Neural crest cell (in vitro differentiated cells): ENCODE results near the gene DAB2IP. TPM values are rescaled to one million over a fixed set of nuclear protein-coding genes. Genes with fewer than 3 reads are reported as not detected.
A peak's percentile ranks its signal among the peaks of the same experiment; 100 is the strongest.

Source experiments
- DNase-seq: peaks from one replicate; pipeline ENCODE4 v3.0.0; 2021; ENCODE audit warnings: low read depth, mixed read lengths, low spot score
- H3K27ac Mint-ChIP-seq: one replicate; pipeline ENCODE4 v1.8.0; 2021; ENCODE audit warnings: mild to moderate bottlenecking, mixed read lengths; ENCODE audit not compliant: unreplicated experiment
- H3K27me3 Mint-ChIP-seq: 2 replicates; pipeline ENCODE4 v1.8.0; 2021; ENCODE audit warnings: low read depth, mild to moderate bottlenecking, mixed read lengths
- H3K36me3 Mint-ChIP-seq: 2 replicates; pipeline ENCODE4 v1.8.0; 2021; ENCODE audit warnings: low read depth, mild to moderate bottlenecking, mixed read lengths
- H3K4me1 Mint-ChIP-seq: 2 replicates; pipeline ENCODE4 v1.8.0; 2021; ENCODE audit warnings: mixed read lengths
- H3K4me3 Mint-ChIP-seq: one replicate; pipeline ENCODE4 v1.8.0; 2021; ENCODE audit warnings: mild to moderate bottlenecking, mixed read lengths
- H3K9me3 Mint-ChIP-seq: 2 replicates; pipeline ENCODE4 v1.8.0; 2021; ENCODE audit warnings: mixed read lengths
- total RNA-seq: library from RNA; stranded (reverse); gene quantifications from 2 replicates; pipeline ENCODE4 v1.2.1, GENCODE V29; 2021
- TF ChIP-seq, protein P1 (sequence below): fragments of 200-600 bp; sonication (generic); conservative IDR thresholded peaks from 2 replicates; pipeline ENCODE4 v1.5.0; 2021; ENCODE audit warnings: antibody characterized with exemption, mild to moderate bottlenecking

The DAB2IP gene
- total RNA-seq, 1 donor from 2014 or later = 48.3 TPM

DNA sequence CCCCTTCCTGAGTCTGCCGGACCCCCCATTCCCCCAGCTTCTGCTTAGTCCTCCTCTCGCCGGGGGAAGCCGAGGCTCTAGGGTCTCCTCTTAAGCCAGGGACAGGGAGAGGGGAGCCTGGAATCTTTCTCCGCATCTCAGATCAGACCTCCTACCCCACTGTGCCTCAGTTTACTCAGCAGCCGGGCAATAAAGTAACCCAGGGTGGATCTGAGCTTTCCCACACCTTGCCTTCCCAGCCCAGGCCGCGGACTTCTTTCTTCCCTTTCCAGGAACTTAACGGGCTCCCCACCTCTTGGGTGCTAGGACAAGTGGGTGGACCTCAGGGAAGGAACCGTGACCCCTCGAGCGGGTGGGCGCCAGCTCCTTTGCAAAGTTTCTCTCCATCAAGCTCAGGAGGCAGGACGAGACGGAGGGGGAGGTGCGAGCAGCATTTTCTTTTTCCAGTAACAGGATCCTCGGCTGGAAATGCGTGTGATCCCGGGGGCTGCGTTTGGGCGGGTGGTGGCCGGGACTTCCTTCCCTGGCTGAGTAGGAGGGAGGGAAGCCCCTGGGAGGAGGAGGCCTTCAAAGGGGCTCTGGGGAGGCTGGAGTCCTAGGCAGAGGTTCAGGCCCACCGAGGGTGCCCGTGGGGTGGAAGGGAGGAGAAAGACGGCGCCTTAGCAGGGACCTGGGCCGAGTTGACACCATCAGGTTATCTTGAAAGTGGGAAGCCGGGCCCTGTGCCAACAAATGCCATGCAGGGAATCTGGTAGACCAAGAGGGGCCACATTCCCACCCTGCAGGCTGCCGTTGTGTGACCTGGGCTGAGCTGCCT is 795 bp downstream of the DAB2IP start:
- H3K36me3 Mint-ChIP-seq = no peaks in the 10 kb centered on the region
- TF ChIP-seq, protein P1, sequence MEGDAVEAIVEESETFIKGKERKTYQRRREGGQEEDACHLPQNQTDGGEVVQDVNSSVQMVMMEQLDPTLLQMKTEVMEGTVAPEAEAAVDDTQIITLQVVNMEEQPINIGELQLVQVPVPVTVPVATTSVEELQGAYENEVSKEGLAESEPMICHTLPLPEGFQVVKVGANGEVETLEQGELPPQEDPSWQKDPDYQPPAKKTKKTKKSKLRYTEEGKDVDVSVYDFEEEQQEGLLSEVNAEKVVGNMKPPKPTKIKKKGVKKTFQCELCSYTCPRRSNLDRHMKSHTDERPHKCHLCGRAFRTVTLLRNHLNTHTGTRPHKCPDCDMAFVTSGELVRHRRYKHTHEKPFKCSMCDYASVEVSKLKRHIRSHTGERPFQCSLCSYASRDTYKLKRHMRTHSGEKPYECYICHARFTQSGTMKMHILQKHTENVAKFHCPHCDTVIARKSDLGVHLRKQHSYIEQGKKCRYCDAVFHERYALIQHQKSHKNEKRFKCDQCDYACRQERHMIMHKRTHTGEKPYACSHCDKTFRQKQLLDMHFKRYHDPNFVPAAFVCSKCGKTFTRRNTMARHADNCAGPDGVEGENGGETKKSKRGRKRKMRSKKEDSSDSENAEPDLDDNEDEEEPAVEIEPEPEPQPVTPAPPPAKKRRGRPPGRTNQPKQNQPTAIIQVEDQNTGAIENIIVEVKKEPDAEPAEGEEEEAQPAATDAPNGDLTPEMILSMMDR = no peak
- H3K27me3 Mint-ChIP-seq = peaks cover 6% of the 10 kb centered on the region
- no peak for DNase-seq
- H3K4me3 Mint-ChIP-seq = peak overlapping the region; percentile 94
- H3K4me1 Mint-ChIP-seq = peaks cover 60% of the 10 kb centered on the region
- no peaks in the 10 kb centered on the region for H3K9me3 Mint-ChIP-seq
- peak overlapping the region; percentile 72 for H3K27ac Mint-ChIP-seq

DNA sequence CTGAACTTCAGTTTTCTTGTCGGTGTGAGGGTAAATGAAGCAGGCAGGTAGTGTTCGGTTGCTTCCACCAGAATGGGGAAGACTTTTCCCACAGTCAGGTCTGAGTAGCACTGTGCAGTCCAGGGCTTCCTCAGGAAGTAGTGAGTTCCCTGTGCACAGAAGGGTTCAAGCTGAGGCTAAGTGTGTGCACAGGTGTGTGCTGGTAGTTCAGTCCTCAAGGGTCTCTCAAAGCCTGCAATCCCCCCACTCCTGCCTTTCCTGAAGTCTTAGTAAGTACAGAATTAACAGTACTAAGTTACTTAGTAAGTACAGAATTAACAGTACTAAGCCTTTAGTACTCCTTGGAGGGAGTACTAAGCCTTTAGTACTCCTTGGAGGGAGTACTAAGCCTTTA is 1.4 kb downstream of the DAB2IP start:
- Mint-ChIP-seq H3K36me3 (no peaks in the 10 kb centered on the region), H3K4me3 (peak overlapping the region; percentile 94), H3K27ac (no peak overlapping the region), H3K27me3 (peaks cover 6% of the 10 kb centered on the region), H3K4me1 (peaks cover 56% of the 10 kb centered on the region), H3K9me3 (no peaks in the 10 kb centered on the region)
- no peak for DNase-seq
- TF ChIP-seq, protein P1 = no peak

DNA sequence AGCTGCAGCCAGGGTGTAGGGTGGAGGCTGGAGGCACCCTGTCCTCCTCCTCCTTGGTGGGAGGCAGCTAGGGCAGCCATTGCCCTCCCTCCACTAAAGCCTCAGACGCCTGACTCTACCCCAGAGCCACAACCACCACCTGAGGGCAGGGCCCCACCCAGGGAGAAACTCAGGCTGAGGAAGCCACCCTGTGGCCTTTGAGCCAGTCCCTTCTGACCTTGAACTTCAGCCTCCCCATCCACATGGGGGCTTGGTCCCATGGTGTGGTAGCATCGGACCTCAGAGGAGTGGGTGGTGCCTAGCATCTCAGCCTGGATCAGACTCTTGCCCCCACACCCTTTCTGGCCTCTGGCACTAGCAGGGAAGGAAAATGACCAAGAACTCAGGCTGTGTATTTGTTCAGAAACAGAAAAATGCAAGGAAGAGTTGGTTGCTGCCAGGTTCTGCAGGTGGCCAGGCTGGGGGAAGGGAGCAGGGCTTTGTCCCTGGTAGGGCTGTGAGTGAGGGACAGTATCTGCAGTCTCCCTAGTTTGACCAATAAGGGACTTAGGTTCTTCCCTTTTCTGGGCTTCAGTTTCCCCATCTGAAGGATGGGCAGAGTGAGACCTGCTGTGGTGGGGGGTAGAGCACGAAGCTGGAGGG is 3.2 kb downstream of the DAB2IP start:
- no peak overlapping the region for H3K27ac Mint-ChIP-seq

DNA sequence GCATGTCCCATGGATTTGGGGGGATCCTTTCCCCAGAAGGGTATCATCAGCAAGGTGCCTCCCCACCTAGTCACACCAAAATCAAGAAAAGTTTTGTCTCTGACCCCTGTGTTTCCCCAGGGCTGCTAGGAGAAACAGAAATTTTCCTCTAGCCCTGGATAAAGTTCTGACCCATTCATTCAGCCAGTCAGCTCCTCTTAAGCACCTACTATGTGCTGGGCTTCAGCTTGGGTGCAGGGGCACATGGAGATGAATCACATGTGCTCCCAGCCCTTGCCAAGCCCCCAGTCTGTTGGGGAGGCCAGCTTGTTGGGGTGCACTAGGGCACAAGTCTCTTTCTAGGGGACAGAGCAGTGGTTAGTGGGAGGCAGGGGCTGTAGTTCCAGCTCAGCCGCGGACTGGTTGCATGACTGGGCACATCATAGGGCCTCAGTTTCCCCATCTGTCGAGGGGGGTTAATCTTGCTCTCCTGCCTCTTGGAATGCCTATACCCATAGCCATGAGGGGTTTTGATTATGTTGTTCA is 3.9 kb downstream of the DAB2IP start:
- DNase-seq = no peak
- Mint-ChIP-seq H3K9me3 (no peaks in the 10 kb centered on the region), H3K27ac (no peak overlapping the region), H3K4me1 (peaks cover 33% of the 10 kb centered on the region), H3K4me3 (peak overlapping the region; percentile 69), H3K27me3 (peaks cover 6% of the 10 kb centered on the region), H3K36me3 (no peaks in the 10 kb centered on the region)
- TF ChIP-seq, protein P1 = no peak

More for the DNA sequence above, 3.2 kb downstream of the DAB2IP start:
- H3K4me3 Mint-ChIP-seq = peak overlapping the region; percentile 69
- no peaks in the 10 kb centered on the region for H3K9me3 Mint-ChIP-seq
- no peak for DNase-seq
- no peaks in the 10 kb centered on the region for H3K36me3 Mint-ChIP-seq
- peaks cover 40% of the 10 kb centered on the region for H3K4me1 Mint-ChIP-seq
- peaks cover 6% of the 10 kb centered on the region for H3K27me3 Mint-ChIP-seq
- TF ChIP-seq, protein P1 = no peak

DNA sequence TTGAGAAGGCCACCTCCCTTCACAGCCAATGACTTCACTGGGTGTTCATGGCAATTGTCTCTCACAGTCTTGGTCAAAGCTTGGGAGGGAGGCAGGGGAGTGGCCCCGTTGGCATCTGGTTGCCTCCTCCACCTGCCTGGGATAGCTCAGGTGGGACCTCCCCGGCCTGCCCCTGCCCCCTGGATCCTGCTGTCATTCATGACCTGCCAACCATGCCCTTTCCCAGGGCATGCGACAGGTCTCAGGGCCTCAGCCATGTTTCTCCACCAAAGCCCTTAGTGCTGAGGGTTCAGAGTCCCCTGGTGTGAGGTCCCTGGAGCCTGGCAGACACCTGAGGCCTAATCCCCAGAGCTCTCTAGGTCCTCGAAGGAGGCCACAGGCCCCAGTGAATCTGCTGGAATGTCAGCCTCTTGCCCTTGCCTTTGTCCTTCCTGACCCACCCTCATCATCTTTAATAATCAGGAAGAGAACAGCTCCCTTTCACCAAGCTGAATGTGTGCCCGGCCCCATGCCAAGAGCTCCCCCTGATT is 5.6 kb downstream of the DAB2IP start:
- no peaks in the 10 kb centered on the region for H3K27me3 Mint-ChIP-seq
- no peak overlapping the region for H3K27ac Mint-ChIP-seq
- H3K36me3 Mint-ChIP-seq = no peaks in the 10 kb centered on the region
- no peaks in the 10 kb centered on the region for H3K9me3 Mint-ChIP-seq
- peaks cover 23% of the 10 kb centered on the region for H3K4me1 Mint-ChIP-seq
- TF ChIP-seq, protein P1 = no peak
- H3K4me3 Mint-ChIP-seq = peak overlapping the region; percentile 36
- DNase-seq = no peak
